Astrocyte (in vitro differentiated cells and primary cell): Measurements from ENCODE around the gene ZNF618. TPM values are rescaled to one million over a fixed set of nuclear protein-coding genes. Genes with fewer than 3 reads are reported as not detected.

Source experiments
- DNase-seq: peaks from one replicate; pipeline ENCODE4 v3.0.0-alpha.2; 2010; ENCODE audit warnings: low read depth
- FAIRE-seq: peaks from 2 replicates; lab custom pipeline; 2011; peaks lifted over from hg19 to GRCh38; lab: Jason Lieb, UNC
- H2AFZ ChIP-seq: 2 replicates; pipeline ENCODE4 v1.6.0; 2012; ENCODE audit warnings: low read depth, low read length, inconsistent platforms
- H3K27ac ChIP-seq: 2 replicates; pipeline ENCODE4 v1.5.1; 2011; ENCODE audit warnings: low read depth, low read length, inconsistent platforms
- H3K27me3 ChIP-seq: 2 replicates; pipeline ENCODE4 v1.6.0; 2011; ENCODE audit warnings: low read length, inconsistent platforms; ENCODE audit not compliant: insufficient read depth
- H3K36me3 ChIP-seq: 2 replicates; pipeline ENCODE4 v1.5.1; 2011; ENCODE audit warnings: low read length, inconsistent platforms; ENCODE audit not compliant: insufficient read depth
- H3K4me1 ChIP-seq: 2 replicates; pipeline ENCODE4 v1.5.1; 2011; ENCODE audit warnings: low read length, inconsistent platforms; ENCODE audit not compliant: insufficient read depth
- H3K4me2 ChIP-seq: 2 replicates; pipeline ENCODE4 v1.6.0; 2012; ENCODE audit warnings: low read length, inconsistent platforms
- H3K4me3 ChIP-seq: 2 replicates; pipeline ENCODE4 v1.5.1; 2011; ENCODE audit warnings: low read depth, mild to moderate bottlenecking, low read length, inconsistent platforms; ENCODE audit not compliant: insufficient read depth
- H3K79me2 ChIP-seq: 2 replicates; pipeline ENCODE4 v1.6.0; 2012; ENCODE audit warnings: mild to moderate bottlenecking, low read length, inconsistent platforms; ENCODE audit not compliant: insufficient read depth
- H3K9ac ChIP-seq: 2 replicates; pipeline ENCODE4 v1.6.0; 2012; ENCODE audit warnings: mild to moderate bottlenecking, low read length, inconsistent platforms
- H3K9me3 ChIP-seq: 2 replicates; pipeline ENCODE4 v1.5.1; 2012; ENCODE audit warnings: low read depth, mild to moderate bottlenecking, low read length, inconsistent platforms; ENCODE audit not compliant: insufficient read depth
- H4K20me1 ChIP-seq: 2 replicates; pipeline ENCODE4 v1.6.0; 2012; ENCODE audit warnings: low read length, inconsistent platforms; ENCODE audit not compliant: insufficient read depth
- H3K27ac Mint-ChIP-seq: one replicate; pipeline ENCODE4 v1.8.0; 2021; ENCODE audit warnings: mild to moderate bottlenecking, mixed read lengths; ENCODE audit not compliant: unreplicated experiment
- H3K27me3 Mint-ChIP-seq: one replicate; pipeline ENCODE4 v1.8.0; 2021; ENCODE audit warnings: low read depth, mixed read lengths; ENCODE audit not compliant: unreplicated experiment
- H3K36me3 Mint-ChIP-seq: one replicate; pipeline ENCODE4 v1.8.0; 2021; ENCODE audit warnings: low read depth, mixed read lengths; ENCODE audit not compliant: unreplicated experiment
- H3K4me1 Mint-ChIP-seq: one replicate; pipeline ENCODE4 v1.8.0; 2021; ENCODE audit warnings: low read depth, mixed read lengths; ENCODE audit not compliant: unreplicated experiment
- H3K4me3 Mint-ChIP-seq: one replicate; pipeline ENCODE4 v1.8.0; 2021; ENCODE audit warnings: mild to moderate bottlenecking, moderate library complexity, mixed read lengths; ENCODE audit not compliant: unreplicated experiment
- H3K9me3 Mint-ChIP-seq: one replicate; pipeline ENCODE4 v1.8.0; 2021; ENCODE audit warnings: mild to moderate bottlenecking, mixed read lengths; ENCODE audit not compliant: unreplicated experiment
- CTCF ChIP-seq: IDR thresholded peaks from 2 replicates; pipeline ENCODE4 v1.5.1; 2011; ENCODE audit warnings: low read depth, mild to moderate bottlenecking, inconsistent platforms, low read length, moderate library complexity; ENCODE audit not compliant: insufficient read depth
- EZH2 ChIP-seq: IDR thresholded peaks from 2 replicates; pipeline ENCODE4 v1.6.1; 2012; ENCODE audit warnings: mild to moderate bottlenecking, low read length, inconsistent platforms; ENCODE audit not compliant: insufficient read depth
- total RNA-seq: library from RNA; stranded (reverse); gene quantifications from 2 replicates; pipeline ENCODE4 v1.2.1, GENCODE V29; 2021

The ZNF618 gene
- total RNA-seq, 1 donor from 2014 or later = 30.1 TPM

DNA sequence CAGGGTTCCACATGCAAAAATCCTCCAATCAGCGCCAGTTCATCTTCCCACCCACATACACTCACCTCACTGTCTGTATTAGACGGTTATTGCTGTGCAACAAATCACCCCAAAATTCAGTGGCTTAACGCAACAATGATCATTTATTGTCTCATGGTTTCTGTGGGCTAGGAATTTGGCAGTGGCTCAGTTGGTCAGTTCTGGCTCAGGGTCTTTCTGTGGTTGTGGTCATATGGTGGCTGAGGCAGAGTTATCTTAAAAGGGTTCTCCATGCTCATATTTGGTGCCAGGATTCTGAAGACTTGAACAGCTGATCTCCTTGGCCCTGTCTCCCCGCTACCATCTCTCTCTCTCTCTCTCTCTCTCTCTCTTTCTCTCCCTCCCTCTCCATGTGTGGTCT, 12.9 kb downstream of the ZNF618 start:
- H3K9me3 Mint-ChIP-seq = peaks cover 6% of the 10 kb centered on the region
- H3K79me2 ChIP-seq = peaks cover 90% of the 10 kb centered on the region
- peak; percentile 51 for DNase-seq

GRCh38 chr9:113890704-113891103, 14.6 kb downstream of the ZNF618 start:
- peaks cover 8% of the 10 kb centered on the region for H3K4me1 ChIP-seq
- H2AFZ ChIP-seq = no peak overlapping the region
- peaks cover 55% of the 10 kb centered on the region for H4K20me1 ChIP-seq
- no peaks in the 10 kb centered on the region for H3K36me3 ChIP-seq
- DNase-seq (no peak), FAIRE-seq (no peak)
- Mint-ChIP-seq H3K36me3 (peaks cover 20% of the 10 kb centered on the region), H3K4me1 (peaks cover 16% of the 10 kb centered on the region), H3K27ac (no peak overlapping the region), H3K4me3 (no peak overlapping the region), H3K27me3 (no peaks in the 10 kb centered on the region), H3K9me3 (peaks cover 6% of the 10 kb centered on the region)
- H3K27ac ChIP-seq = no peak overlapping the region
- H3K4me2 ChIP-seq = no peak overlapping the region
- TF ChIP-seq CTCF = no peak
- TF ChIP-seq EZH2 = no peak
- no peak overlapping the region for H3K4me3 ChIP-seq
- no peak overlapping the region for H3K9ac ChIP-seq
- H3K9me3 ChIP-seq = peaks cover 3% of the 10 kb centered on the region
- H3K79me2 ChIP-seq = peaks cover 90% of the 10 kb centered on the region
- no peaks in the 10 kb centered on the region for H3K27me3 ChIP-seq

More for the DNA sequence above, 12.9 kb downstream of the ZNF618 start:
- Mint-ChIP-seq H3K4me3 (no peak overlapping the region), H3K27me3 (no peaks in the 10 kb centered on the region), H3K27ac (no peak overlapping the region), H3K4me1 (peaks cover 29% of the 10 kb centered on the region), H3K36me3 (peaks cover 20% of the 10 kb centered on the region)
- Histone ChIP-seq H2AFZ (no peak overlapping the region), H3K4me2 (no peak overlapping the region), H3K9ac (no peak overlapping the region), H4K20me1 (peaks cover 62% of the 10 kb centered on the region), H3K27ac (no peak overlapping the region), H3K4me3 (no peak overlapping the region), H3K9me3 (peaks cover 3% of the 10 kb centered on the region), H3K36me3 (no peaks in the 10 kb centered on the region), H3K27me3 (no peaks in the 10 kb centered on the region), H3K4me1 (peaks cover 10% of the 10 kb centered on the region)
- FAIRE-seq = no peak
- TF ChIP-seq EZH2 (no peak), CTCF (no peak)

DNA sequence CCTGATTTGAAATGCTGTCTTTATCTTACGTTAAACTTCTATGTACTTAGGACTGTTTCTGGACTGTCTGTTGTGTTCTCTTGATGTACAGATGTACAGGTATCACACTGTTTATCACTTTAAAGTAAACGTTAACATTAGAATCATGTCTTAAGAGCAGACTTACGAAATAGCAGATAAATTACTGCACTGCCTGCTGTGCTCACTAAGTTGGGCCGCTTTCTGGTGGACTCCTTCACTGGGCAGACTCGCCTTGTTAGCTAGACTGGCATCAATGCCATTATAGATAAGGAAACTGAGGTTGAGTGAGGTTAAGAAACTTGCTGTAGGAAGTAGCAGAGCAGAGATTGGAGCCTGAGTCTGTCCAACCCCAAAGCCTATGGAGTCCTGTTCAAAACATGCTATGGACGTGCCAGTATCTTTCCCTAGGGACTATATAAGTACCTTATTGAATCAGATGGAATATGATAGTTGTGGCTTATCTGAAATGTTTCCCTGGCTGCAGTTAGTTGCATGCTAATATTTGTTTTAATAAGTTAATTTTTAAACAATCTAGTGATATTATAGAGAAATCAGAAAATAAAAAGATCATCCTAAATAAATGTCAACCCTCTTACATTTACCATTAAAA, 16.9 kb downstream of the ZNF618 start:
- H3K27ac ChIP-seq = no peak overlapping the region
- no peaks in the 10 kb centered on the region for H3K36me3 ChIP-seq
- Mint-ChIP-seq H3K27ac (no peak overlapping the region), H3K4me3 (no peak overlapping the region), H3K9me3 (peaks cover 6% of the 10 kb centered on the region), H3K27me3 (no peaks in the 10 kb centered on the region), H3K4me1 (no peaks in the 10 kb centered on the region), H3K36me3 (peaks cover 21% of the 10 kb centered on the region)
- FAIRE-seq = no peak
- H3K9me3 ChIP-seq = peaks cover 3% of the 10 kb centered on the region
- peaks cover 91% of the 10 kb centered on the region for H3K79me2 ChIP-seq
- no peaks in the 10 kb centered on the region for H3K27me3 ChIP-seq
- H4K20me1 ChIP-seq = peaks cover 40% of the 10 kb centered on the region
- no peaks in the 10 kb centered on the region for H3K4me1 ChIP-seq
- no peak overlapping the region for H3K4me2 ChIP-seq
- no peak overlapping the region for H3K4me3 ChIP-seq
- no peak overlapping the region for H2AFZ ChIP-seq
- H3K9ac ChIP-seq = no peak overlapping the region
- DNase-seq = no peak
- TF ChIP-seq CTCF = no peak
- TF ChIP-seq EZH2 = no peak
